HepG2 (cell line): ENCODE measurements around the gene DOC2A. TPM values are rescaled to one million over a fixed set of nuclear protein-coding genes. Genes with fewer than 3 reads are reported as not detected.

Experiments
- polyA plus RNA-seq, 8 experiments: library from polyadenylated mRNA; depleted of rRNA in 3 of 8; stranded (reverse) in 7 of 8; unstranded in 1 of 8; fragments of >200 nt; fragmentation: Illumina TruSeq in 4 of 8; extraction: Trizol in 4 of 8; gene quantifications; 2 replicates each; pipeline versions ENCODE4 v1.2.1 to v1.2.3, GENCODE V29; 2011 to 2016; ENCODE audit warnings: low read depth in 4 of 8, missing spikeins in 1 of 8, mixed read lengths in 1 of 8; ENCODE audit not compliant: insufficient read depth in 1 of 8
- total RNA-seq, 5 experiments: library from RNA; depleted of rRNA; stranded (reverse); fragments of >200 nt; fragmentation: Illumina TruSeq; extraction: Trizol; gene quantifications; 2 replicates each; pipeline ENCODE4 v1.2.3, GENCODE V29; 2016; ENCODE audit warnings: low read depth in 1 of 5
- TF ChIP-seq, protein P1 (sequence below): sonication (generic); formaldehyde crosslinking; IDR thresholded peaks from 2 replicates; pipeline ENCODE4 v1.5.0; 2020; ENCODE audit warnings: mild to moderate bottlenecking, missing genetic modification reagents, borderline replicate concordance
- TF ChIP-seq, protein P2 (sequence below): sonication (generic); formaldehyde crosslinking; IDR thresholded peaks from 2 replicates; pipeline ENCODE4 v1.5.1; 2020; ENCODE audit warnings: mild to moderate bottlenecking, missing genetic modification reagents, moderate library complexity
- TF ChIP-seq, protein P3 (sequence below): sonication (generic); formaldehyde crosslinking; IDR thresholded peaks from 2 replicates; pipeline ENCODE4 v1.4.0; 2020; ENCODE audit warnings: mild to moderate bottlenecking, missing genetic modification reagents, borderline replicate concordance

Gene DOC2A
- total and polyA plus RNA-seq, 2 of the 13 experiments (the other 11 are each of a cell fraction or from before 2014, with no cell fraction given), result 0.15 to 0.55 TPM

DNA sequence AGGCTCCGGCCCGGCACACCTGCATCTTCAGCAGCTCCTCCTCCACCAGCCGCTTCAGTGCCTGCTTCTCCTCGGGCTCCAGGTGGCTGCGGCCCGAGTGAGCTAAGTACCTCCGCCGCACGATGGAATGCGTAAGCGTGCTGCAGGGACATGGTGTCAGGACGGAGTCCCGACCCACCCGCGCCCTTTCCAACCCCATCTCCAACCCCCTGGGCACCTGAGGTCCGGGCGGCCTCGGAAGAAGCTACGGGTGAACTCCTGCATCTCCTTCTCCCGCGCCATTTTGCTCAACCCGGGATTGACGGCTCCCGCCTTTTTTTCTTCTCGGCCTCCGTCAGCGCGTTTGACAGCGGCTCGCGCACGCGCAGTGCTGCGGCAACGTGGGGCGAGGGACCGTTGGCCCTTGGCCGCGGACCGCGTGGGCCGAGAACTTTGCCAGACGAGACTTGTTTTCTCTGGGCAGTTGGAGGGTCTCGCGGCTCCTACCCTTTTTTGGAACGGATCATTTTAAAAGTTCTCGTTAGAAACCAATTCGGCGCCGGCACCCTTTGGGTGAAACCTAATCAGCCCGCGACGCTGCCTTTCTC is 15.4 kb downstream of the DOC2A start, which contains the start of gene HIRIP3 (continued):
- TF ChIP-seq, protein P1, sequence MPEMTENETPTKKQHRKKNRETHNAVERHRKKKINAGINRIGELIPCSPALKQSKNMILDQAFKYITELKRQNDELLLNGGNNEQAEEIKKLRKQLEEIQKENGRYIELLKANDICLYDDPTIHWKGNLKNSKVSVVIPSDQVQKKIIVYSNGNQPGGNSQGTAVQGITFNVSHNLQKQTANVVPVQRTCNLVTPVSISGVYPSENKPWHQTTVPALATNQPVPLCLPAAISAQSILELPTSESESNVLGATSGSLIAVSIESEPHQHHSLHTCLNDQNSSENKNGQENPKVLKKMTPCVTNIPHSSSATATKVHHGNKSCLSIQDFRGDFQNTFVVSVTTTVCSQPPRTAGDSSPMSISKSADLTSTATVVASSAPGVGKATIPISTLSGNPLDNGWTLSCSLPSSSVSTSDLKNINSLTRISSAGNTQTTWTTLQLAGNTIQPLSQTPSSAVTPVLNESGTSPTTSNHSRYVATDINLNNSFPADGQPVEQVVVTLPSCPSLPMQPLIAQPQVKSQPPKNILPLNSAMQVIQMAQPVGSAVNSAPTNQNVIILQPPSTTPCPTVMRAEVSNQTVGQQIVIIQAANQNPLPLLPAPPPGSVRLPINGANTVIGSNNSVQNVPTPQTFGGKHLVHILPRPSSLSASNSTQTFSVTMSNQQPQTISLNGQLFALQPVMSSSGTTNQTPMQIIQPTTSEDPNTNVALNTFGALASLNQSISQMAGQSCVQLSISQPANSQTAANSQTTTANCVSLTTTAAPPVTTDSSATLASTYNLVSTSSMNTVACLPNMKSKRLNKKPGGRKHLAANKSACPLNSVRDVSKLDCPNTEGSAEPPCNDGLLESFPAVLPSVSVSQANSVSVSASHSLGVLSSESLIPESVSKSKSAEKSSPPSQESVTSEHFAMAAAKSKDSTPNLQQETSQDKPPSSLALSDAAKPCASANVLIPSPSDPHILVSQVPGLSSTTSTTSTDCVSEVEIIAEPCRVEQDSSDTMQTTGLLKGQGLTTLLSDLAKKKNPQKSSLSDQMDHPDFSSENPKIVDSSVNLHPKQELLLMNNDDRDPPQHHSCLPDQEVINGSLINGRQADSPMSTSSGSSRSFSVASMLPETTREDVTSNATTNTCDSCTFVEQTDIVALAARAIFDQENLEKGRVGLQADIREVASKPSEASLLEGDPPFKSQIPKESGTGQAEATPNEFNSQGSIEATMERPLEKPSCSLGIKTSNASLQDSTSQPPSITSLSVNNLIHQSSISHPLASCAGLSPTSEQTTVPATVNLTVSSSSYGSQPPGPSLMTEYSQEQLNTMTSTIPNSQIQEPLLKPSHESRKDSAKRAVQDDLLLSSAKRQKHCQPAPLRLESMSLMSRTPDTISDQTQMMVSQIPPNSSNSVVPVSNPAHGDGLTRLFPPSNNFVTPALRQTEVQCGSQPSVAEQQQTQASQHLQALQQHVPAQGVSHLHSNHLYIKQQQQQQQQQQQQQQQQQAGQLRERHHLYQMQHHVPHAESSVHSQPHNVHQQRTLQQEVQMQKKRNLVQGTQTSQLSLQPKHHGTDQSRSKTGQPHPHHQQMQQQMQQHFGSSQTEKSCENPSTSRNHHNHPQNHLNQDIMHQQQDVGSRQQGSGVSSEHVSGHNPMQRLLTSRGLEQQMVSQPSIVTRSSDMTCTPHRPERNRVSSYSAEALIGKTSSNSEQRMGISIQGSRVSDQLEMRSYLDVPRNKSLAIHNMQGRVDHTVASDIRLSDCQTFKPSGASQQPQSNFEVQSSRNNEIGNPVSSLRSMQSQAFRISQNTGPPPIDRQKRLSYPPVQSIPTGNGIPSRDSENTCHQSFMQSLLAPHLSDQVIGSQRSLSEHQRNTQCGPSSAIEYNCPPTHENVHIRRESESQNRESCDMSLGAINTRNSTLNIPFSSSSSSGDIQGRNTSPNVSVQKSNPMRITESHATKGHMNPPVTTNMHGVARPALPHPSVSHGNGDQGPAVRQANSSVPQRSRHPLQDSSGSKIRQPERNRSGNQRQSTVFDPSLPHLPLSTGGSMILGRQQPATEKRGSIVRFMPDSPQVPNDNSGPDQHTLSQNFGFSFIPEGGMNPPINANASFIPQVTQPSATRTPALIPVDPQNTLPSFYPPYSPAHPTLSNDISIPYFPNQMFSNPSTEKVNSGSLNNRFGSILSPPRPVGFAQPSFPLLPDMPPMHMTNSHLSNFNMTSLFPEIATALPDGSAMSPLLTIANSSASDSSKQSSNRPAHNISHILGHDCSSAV (CRISPR knock-in tag), result no peak; the same call in 1 of the 2 replicates
- TF ChIP-seq, protein P2, sequence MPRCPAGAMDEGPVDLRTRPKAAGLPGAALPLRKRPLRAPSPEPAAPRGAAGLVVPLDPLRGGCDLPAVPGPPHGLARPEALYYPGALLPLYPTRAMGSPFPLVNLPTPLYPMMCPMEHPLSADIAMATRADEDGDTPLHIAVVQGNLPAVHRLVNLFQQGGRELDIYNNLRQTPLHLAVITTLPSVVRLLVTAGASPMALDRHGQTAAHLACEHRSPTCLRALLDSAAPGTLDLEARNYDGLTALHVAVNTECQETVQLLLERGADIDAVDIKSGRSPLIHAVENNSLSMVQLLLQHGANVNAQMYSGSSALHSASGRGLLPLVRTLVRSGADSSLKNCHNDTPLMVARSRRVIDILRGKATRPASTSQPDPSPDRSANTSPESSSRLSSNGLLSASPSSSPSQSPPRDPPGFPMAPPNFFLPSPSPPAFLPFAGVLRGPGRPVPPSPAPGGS, result no peak
- TF ChIP-seq, protein P3, sequence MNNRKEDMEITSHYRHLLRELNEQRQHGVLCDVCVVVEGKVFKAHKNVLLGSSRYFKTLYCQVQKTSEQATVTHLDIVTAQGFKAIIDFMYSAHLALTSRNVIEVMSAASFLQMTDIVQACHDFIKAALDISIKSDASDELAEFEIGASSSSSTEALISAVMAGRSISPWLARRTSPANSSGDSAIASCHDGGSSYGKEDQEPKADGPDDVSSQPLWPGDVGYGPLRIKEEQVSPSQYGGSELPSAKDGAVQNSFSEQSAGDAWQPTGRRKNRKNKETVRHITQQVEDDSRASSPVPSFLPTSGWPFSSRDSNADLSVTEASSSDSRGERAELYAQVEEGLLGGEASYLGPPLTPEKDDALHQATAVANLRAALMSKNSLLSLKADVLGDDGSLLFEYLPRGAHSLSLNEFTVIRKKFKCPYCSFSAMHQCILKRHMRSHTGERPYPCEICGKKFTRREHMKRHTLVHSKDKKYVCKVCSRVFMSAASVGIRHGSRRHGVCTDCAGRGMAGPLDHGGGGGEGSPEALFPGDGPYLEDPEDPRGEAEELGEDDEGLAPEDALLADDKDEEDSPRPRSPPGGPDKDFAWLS (CRISPR knock-in tag), result no peak; the same call in none of the 2 replicates
